ENCODE results near the gene FRY.
A peak's percentile ranks its signal among the peaks of the same experiment; 100 is the strongest.

The FRY gene

GRCh38 chr13:32224916-32225315 is 193.3 kb downstream of the FRY start:
- peak; percentile 46 for DNase-seq (ENCODE audit: low read depth)

- DNase-seq (ENCODE audit: low read depth) = peak; percentile 90
These were observed 193.9 kb downstream of the FRY start for GRCh38 chr13:32225481-32225931.

DNA sequence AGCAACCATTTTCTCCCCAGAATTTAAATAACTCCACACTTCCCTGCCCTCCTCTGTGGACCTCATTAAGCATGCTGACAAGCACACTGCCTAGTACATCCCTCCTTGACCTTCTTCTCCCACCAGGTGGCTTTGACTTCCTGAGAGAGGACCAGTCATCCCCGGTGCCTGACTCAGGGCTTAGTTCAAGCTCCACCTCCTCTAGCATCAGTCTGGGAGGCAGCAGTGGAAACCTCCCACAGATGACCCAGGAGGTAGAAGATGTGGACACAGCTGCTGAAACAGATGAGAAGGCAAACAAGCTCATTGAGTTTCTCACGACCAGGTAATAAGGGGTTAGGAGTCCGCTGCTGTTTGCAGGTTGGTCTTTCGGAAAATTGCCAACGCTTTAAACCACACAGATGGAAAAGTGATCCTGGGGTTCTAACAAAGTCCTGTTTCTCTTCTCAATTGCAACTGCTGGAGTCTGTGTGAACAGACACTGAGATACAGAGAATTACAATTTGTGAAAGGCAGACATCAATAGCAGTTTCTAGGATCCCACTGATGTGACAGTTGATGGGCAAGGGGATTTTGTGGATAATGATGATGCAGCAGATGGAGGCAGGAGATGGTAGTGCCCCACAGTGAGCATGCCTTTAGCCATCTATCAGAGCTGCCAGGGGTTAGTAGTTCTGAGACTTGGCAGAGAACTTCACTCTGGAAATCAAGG is 196.9 kb downstream of the FRY start:
- peak; percentile 47 for DNase-seq (ENCODE audit: low read depth)

DNA sequence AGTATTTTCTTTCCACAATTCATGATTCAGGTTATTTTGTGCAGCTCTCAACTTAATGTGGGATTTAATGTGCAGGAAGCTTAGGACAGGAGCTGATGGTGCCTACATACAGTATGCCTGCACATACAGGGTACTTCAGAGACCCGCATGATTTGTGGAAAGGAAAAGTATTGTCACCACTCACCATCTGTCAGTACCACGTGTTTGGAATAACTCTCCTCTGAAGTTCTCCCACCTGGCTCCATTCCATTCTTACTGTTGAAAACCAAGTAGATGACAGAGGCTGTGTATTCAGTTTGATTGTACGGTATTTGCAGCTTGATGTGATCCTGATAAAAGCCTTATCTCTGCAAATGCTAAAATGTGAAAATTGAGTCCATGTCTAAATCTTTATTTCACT is 197.9 kb downstream of the FRY start:
- DNase-seq (ENCODE audit: low read depth) = no peak

- DNase-seq (ENCODE audit: low read depth) = no peak
These were observed 200.7 kb downstream of the FRY start for GRCh38 chr13:32232263-32232662.

GRCh38 chr13:32233062-32233461 is 201.5 kb downstream of the FRY start:
- no peak for DNase-seq (ENCODE audit: low read depth)

GRCh38 chr13:32234914-32235313 is 203.3 kb downstream of the FRY start:
- DNase-seq (ENCODE audit: low read depth) = no peak

DNA sequence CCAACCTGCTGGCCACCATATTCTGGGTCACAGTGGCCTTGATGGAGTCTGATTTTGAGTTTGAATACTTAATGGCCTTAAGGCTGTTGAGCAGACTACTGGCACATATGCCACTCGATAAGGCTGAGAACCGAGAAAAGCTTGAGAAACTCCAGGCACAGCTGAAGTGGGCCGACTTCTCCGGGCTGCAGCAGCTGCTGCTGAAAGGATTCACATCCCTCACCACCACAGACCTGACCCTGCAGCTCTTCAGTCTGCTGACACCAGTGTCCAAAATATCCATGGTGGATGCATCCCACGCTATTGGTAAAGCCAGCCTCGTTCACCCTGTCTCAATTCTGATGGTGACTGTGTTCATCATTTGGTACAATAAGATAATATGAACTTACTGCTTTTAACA is 206.1 kb downstream of the FRY start:
- DNase-seq (ENCODE audit: low read depth) = no peak

- DNase-seq (ENCODE audit: low read depth) = no peak
These were observed 212.1 kb downstream of the FRY start for GRCh38 chr13:32243695-32244094.

GRCh38 chr13:32245555-32245954 is 214.0 kb downstream of the FRY start:
- no peak for DNase-seq (ENCODE audit: low read depth)

GRCh38 chr13:32246468-32246867 is 214.9 kb downstream of the FRY start:
- peak; percentile 77 for DNase-seq (ENCODE audit: low read depth)

DNA sequence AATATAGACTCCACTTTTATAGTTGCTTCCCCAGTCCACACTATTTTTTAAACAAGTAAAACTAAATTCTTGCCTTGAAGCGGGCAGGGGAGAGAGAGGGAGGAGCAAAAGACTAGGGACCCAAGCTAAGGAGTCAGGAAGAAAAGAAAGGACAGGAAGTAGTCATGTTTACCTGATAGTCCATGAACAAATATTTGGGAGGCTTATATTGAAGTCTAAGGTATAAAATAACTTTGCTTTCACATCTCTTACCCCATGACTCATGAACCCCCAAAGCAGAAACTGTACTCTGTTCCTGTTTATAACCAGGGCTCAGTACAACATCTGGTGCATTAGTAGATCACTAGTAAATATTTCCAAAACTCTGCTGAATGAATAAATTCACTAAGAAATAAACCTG is 216.3 kb downstream of the FRY start:
- no peak for DNase-seq (ENCODE audit: low read depth)

DNA sequence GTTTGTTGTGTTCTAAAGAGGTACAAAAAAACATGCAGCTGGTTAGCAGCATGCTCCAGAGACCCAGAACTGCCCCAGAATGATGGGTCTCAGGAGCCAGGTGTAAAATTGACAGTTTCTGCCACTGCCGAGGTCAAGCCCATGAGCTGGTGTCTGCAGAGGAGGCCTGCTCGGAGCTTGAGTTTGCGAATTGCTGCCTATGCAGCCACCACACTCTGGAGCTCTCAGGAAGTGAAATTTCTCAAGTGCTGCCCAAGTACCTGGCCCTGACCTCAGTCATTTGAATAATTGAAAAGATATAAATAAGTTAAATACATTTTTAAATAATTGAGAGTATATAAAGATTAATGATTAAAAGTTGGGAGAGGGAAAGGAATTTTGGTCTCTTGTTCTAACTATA is 217.2 kb downstream of the FRY start:
- no peak for DNase-seq (ENCODE audit: low read depth)

DNA sequence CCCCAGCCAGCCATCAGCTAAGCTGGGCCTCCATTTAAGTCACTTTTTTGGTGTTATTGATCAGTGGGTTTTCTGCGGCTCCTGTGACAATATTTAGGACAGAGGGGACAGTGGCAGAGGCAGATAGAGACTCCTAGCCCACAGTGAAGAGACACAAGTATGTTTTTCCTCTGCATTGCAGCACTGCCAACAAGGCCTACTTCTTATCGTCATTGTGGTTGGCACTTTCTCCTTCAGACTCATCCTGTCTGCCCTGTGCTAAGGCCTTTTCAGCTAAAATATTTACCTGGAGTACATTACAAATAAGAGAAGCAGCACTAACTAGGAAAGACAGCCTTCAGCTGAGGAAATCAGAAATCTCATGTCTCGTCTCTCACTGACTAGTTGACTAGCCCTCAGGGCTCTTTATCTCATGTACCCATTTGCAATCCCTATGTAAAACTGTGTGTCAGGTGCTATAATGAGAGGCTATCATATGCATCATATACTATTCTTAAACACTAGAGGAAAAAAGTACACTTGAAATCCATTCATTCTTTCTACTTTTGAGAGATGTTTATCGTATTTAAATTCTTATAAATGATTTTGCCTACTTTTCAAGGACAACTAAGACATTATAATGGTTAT is 221.4 kb downstream of the FRY start:
- DNase-seq (ENCODE audit: low read depth) = no peak

DNA sequence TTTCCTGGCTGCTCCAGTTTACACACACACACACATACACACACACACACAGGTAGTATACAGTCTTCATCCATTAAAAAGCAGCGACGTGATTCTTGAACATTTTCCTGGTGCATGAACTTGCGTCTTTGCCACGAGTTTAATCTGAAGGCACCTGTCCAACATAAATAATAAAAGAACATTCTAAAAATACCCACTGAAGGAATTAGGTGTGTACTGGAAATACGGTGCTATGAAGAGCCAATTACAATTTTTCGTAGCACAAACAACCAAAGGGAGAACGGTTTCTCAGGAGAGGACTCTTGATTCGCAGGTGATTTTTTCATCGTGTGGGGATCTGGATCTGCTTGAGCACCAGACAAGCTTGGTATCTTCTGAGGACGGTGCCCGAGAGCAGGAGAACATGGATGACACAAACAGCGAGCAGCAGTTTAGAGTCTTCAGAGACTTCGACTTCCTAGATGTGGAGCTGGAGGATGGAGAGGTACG is 222.4 kb downstream of the FRY start:
- DNase-seq (ENCODE audit: low read depth) = no peak

DNA sequence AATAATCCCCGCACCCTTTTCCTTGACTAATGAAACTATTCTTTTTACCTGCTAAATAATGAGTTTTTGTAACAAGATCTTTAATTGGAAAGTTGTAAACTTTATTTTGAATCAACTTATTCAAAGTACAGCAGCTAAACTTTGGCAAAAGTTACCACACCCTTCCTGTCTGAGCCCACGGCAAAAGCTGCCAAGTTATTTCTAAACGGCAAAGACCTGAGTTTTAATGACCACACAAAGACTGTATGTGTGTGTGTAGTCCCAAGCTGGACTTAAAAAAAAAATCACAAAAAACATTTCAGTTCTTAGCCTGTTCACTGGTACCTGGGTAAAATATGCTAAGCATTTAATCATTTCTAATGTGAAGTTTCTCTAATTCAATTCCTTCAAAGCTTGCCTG is 222.8 kb downstream of the FRY start:
- no peak for DNase-seq (ENCODE audit: low read depth)

GRCh38 chr13:32254916-32255723 is 223.5 kb downstream of the FRY start:
- DNase-seq (ENCODE audit: low read depth) = no peak

DNA sequence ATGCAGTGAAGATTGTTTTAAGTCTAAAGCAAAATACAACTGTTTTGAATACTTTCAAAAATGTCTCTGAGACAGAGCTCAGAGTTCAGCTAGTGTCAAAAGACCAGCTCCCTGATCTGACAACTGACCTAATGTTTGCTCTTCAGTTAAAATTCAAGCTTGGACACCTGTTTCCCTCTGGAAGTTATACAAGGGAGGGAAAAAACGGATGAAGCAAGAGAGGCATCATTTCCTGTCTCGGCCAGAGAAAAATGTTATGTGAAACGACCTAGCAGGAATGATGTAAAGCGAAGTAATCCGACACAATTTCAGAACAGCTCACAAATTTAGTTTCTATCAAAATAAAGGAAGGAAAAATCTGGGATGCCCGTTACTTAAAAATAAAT is 224.1 kb downstream of the FRY start:
- DNase-seq (ENCODE audit: low read depth) = no peak

- DNase-seq (ENCODE audit: low read depth) = no peak
These were observed 224.7 kb downstream of the FRY start for GRCh38 chr13:32256243-32256642.

- no peak for DNase-seq (ENCODE audit: low read depth)
These were observed 226.1 kb downstream of the FRY start for GRCh38 chr13:32257649-32258048.

- no peak for DNase-seq (ENCODE audit: low read depth)
These were observed 227.5 kb downstream of the FRY start for GRCh38 chr13:32259116-32259515.

DNA sequence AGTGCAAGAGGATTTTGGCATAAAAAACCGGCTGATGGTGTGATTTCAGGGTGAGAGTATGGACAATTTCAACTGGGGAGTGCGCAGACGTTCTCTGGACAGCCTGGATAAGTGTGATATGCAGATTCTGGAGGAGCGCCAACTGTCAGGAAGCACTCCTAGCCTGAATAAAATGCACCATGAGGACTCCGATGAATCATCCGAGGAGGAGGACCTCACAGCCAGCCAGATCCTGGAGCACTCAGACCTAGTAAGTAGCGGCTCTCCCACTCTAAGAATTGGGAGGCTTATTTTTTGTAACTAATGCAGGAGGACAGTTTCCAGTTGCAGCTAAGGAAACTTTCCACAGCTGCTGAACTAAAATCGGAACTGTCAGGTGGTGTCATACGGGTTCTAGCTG is 230.0 kb downstream of the FRY start:
- peak; percentile 90 for DNase-seq (ENCODE audit: low read depth)

GRCh38 chr13:32262165-32262564 is 230.6 kb downstream of the FRY start:
- DNase-seq (ENCODE audit: low read depth) = peak; percentile 60

Data from EH (cell line).